COLO668 (cell line): ENCODE measurements around the gene CDH22.

Source experiments
- DNase-seq: peaks from one replicate; lab custom pipeline; 2025; ENCODE audit not compliant: unreplicated experiment; lab: John Stamatoyannopoulos, UW

CDH22 gene

GRCh38 chr20:46154305-46154704 is 154.0 kb downstream of the CDH22 start:
- no peak for DNase-seq

DNA sequence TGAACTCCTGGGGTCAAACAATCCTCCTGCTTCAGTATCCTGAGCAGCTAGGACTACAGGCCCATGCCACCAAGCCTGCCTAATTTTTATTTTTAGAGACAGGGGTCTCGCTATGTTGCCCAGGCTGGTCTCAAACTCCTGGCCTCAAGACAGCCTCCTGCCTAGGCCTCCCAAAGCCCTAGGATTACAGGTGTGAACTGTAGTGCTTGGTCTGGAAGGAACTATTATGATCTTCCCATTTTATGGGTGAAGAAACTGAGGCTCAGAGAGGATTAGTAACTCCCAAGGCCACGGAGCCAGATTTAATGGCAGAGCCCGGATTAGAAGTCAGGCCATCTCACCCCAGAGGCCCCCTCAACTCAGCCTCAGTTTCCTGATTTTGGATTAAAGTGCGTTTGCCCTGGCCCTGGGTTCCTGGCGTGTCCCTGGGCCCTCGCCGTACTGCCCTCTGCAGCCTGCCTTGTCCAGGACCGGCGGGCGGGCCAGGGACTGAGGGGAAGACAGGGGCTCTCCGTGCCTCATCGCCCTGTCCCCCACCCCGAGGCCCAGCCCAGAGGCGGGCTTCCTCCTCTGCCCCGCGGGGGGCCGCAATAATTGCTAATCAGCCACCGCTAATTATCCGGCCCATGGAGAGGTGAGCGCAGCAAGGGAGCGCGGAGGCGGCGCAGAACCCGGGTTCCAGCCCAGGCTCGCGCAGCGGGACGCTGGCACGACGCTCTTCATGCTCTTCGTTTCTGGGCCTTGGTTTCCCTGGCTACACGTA is 155.3 kb downstream of the CDH22 start:
- no peak for DNase-seq

DNA sequence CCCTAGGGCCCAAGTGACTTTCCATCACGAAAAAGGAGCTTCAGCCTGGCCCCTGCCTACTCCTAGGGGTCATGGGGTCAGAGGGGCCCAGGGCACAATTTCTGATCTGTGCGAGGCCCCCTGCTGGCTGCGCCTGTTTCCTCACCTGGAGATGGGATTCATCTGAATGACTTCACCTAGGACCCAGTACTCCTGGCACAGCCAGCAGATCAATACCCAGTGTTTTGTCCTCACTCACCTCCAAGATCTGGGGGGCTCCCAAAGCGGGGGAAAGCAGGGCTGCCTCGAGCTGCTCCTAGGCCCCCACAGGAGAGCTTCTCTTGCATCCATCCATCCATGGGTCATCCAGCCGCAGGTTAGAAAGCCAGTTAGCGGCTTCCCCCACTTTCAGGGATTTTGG is 156.4 kb downstream of the CDH22 start:
- peak; percentile 37 for DNase-seq

- DNase-seq = no peak
Observed at GRCh38 chr20:46150943-46151342, 157.4 kb downstream of the CDH22 start.

DNA sequence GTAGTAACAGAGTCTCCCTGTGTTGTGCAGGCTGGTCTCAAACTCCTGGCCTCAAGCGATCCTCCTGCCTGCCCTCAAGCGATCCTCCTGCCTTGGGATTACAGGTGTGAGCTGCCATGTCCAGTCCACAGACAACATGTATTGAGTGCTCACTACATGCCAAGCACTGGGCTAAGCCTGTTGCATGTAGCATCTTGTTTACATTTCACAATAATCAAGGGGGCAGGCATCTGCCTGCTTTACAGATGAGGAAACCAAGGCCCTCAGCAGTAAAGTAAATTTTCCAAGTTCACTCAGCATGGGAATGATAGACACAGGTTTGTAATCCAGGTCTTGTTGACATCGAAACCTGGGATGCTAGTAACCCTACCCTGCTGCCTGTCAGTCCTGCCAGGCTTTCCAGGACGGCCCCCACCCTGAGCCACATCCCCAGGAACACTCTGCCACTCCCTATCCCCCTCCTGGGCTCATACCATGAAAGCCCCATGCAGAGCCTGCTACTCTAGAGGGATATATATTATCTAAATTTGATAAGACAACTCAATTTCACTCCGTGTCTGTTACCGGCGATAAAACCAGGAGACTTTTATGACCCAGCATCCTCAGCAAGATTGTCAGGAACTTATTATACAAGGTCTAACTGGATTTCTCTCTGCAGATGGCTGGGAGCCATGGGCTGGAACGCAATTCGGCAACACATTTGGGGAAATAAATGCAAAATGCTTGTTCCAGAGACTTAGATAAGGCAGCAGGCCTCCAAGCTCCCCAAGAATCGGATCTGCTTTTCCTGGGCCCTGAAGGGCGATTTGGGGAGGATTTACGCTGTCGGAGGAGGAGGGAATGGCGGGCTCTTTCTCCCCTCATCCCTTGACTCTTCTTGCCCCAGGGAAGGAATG is 159.7 kb downstream of the CDH22 start:
- no peak for DNase-seq

- DNase-seq = no peak
Observed at GRCh38 chr20:46145713-46146112, 162.6 kb downstream of the CDH22 start.

GRCh38 chr20:46144432-46145025 is 163.8 kb downstream of the CDH22 start:
- no peak for DNase-seq

- DNase-seq = no peak
Observed at GRCh38 chr20:46142124-46142523, 166.2 kb downstream of the CDH22 start.

DNA sequence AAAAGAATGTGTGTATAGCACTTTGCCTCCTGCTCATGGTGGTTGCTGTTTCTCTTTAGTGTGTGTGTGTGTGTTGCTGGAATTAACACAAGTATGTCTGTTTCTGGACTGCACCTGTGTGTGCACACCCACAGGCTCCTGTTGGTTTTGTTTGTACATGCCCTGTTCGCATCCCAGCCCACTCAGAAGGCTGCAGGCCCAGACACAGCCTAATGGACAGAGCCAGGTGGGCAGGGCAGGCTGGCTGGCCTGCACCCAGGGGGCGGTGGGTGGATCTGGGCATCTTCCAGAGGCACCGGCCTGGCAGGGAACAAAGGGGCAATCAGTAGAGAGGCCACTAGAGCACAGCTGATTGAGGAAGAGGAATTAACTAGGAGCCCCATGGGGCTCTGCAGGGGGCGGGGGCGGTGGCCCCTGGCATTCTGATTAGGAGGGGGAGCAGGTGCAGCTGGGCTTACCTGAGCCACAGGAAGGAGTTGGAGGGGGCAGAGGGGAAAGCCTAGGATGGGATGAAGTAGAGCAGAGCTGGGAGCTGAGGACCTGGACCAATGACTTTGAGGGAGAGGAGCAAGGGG is 168.3 kb downstream of the CDH22 start:
- peak; percentile 89 for DNase-seq

- DNase-seq = no peak
Observed at GRCh38 chr20:46139266-46139889, 168.9 kb downstream of the CDH22 start.

GRCh38 chr20:46137816-46138215 is 170.5 kb downstream of the CDH22 start:
- no peak for DNase-seq

- no peak for DNase-seq
Observed at GRCh38 chr20:46135856-46136633, 172.3 kb downstream of the CDH22 start.

DNA sequence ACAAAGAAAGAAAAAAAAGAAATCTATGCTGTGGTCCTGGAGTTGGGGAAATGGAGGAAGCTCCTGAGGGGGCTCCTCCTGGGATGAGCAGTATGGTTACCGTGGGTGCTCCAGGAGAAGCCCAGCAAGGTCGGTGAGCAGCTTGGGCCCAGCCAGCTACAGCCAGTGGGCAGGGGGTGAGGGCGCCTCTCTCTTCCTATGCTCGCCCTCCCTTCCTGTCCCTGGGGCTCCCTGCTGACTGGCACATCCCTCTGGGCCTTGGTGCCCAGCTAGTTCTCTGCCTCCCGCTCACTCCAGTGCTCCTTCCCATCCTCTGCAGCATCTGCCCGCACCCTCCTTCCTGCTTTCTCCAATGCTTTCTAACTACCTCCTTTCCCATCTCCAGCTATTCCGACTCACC is 173.6 kb downstream of the CDH22 start:
- no peak for DNase-seq

DNA sequence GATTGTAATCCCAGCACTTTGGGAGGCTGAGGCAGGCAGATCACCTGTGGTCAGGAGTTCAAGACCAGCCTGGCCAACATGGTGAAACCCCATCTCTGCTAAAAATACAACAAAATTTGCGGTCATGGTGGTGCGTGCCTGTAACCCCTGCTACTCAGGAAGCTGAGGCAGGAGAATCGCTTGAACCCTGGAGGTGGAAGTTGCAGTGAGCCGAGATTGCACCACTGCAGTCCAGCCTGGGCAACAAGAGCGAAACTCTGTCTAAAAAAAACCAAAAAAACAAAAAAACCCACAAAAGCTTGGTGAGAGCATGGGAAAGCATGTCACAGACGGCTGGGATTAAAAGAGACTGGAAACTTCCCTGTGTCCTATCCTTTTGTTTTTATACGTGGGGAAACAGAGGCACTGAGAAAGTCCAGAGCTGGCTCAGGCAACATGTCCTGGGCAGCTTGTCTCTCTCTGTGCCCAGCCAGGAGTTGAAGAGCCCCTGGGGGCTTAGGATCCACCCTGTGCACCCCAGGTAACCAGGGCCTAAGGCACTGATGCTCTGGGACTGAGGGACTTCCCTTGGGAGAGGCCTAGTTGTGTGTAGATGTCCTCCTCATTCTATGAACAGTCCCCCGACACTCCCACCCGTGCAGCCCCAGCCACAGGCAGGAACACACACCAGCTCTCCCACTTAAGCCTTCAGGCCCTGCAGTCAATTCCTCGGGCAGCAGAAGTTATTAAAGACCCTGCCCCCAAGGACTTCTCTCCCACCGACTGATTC is 174.2 kb downstream of the CDH22 start:
- DNase-seq = no peak

DNA sequence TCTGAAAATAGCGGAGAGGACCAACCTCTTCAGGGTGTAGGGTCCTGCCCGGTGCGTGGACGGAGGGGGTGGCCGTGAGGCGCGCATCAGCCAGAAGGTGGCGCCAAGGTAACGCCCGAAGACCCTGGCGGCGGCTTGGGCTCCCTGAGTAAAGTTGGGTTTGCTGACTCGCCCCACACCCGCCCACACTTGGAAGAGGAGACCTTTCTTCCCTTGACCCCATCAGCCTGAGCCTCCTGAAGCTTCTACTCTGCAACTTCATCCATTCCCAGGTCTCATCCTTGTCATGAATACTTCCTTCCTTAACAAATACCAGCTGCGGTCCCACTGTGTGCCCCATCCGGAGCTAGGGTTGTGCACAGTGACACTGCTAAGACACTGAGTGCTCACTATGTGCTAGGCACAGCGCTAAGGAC is 175.6 kb downstream of the CDH22 start:
- DNase-seq = peak; percentile 82

DNA sequence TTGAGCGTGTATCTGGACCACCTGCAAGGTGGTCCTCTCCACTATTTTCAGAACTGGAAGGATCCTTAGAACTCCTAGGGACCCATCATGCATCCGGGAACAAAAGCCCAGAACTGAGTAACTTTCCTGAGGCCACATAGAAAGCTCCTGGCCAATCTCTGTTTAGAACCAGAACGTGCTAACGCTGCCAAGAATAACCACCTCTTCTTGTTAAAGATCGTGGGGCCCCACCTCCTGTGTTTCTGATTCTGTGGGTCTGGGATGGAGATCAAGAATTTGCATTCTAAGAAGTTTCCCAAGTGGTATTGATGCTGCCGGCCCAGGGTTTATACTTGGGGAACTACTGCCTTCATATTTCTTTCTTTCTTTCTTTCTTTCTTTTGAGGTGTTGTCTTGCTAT is 176.9 kb downstream of the CDH22 start:
- DNase-seq = no peak

- DNase-seq = peak; percentile 81
Observed at GRCh38 chr20:46130534-46130933, 177.8 kb downstream of the CDH22 start.

- DNase-seq = no peak
Observed at GRCh38 chr20:46129955-46130481, 178.3 kb downstream of the CDH22 start.
